K562 (cell line): ENCODE measurements around the gene PUS7L. TPM values are rescaled to one million over a fixed set of nuclear protein-coding genes. Genes with fewer than 3 reads are reported as not detected.

Source experiments
- CEBPG ChIP-seq, 3 experiments: fragments of 200-800 bp in 1 of 3; sonication (Bioruptor generic) in 1 of 3; sonication (generic) in 1 of 3; formaldehyde crosslinking in 1 of 3; IDR thresholded peaks in 2 of 3; conservative IDR thresholded peaks in 1 of 3; 2 replicates each; pipeline versions ENCODE4 v1.6.1 to v1.8.0; 2016 to 2022; ENCODE audit warnings: missing compliant biosample characterization in 2 of 3, missing genetic modification characterization in 2 of 3, mild to moderate bottlenecking in 1 of 3, missing genetic modification reagents in 1 of 3
- CHD4 ChIP-seq: fragments of 200-600 bp; sonication (generic); IDR thresholded peaks from 3 replicates; pipeline ENCODE4 v1.6.1; 2012; ENCODE audit warnings: low read depth, mild to moderate bottlenecking, mixed read lengths, low read length, inconsistent platforms; ENCODE audit not compliant: insufficient read depth, insufficient replicate concordance, poor library complexity, severe bottlenecking
- CREB3L1 ChIP-seq: fragments of 450-650 bp; IDR thresholded peaks from 2 replicates; pipeline ENCODE4 v1.6.1; 2014; ENCODE audit warnings: low read depth, mild to moderate bottlenecking, moderate library complexity, borderline replicate concordance
- CTCFL ChIP-seq: IDR thresholded peaks from 2 replicates; pipeline ENCODE4 v1.6.1; 2011; ENCODE audit warnings: borderline replicate concordance, low read depth, mild to moderate bottlenecking, moderate library complexity, low read length; ENCODE audit not compliant: insufficient read depth, poor library complexity, severe bottlenecking
- ESRRB ChIP-seq: fragments of 250-450 bp; sonication (Bioruptor Pico); IDR thresholded peaks from 2 replicates; pipeline ENCODE4 v1.5.0; 2020; ENCODE audit warnings: mild to moderate bottlenecking, moderate library complexity, borderline replicate concordance
- MECOM ChIP-seq: fragments of 250-450 bp; sonication (Bioruptor Pico); IDR thresholded peaks from 2 replicates; pipeline ENCODE4 v1.8.0; 2022; ENCODE audit warnings: inconsistent platforms
- MYNN ChIP-seq, 2 experiments: sonication (generic); formaldehyde crosslinking in 1 of 2; IDR thresholded peaks; 2 replicates each; pipeline versions ENCODE4 v1.5.0 to v1.6.1; 2016 to 2020; ENCODE audit warnings: antibody characterized with exemption in 1 of 2, missing genetic modification reagents in 1 of 2
- NFRKB ChIP-seq: fragments of 450-650 bp; IDR thresholded peaks from 2 replicates; pipeline ENCODE4 v1.6.1; 2016; ENCODE audit warnings: low read depth
- RFX5 ChIP-seq: IDR thresholded peaks from 2 replicates; pipeline ENCODE4 v1.6.1; 2011; ENCODE audit warnings: low read depth, mild to moderate bottlenecking, improper control_type of control experiment, low read length
- SNIP1 ChIP-seq: fragments of 450-650 bp; IDR thresholded peaks from 2 replicates; pipeline ENCODE4 v1.7.1; 2017; ENCODE audit warnings: low read depth, mild to moderate bottlenecking
- TSC22D4 ChIP-seq: fragments of 450-650 bp; IDR thresholded peaks from 2 replicates; pipeline ENCODE4 v1.6.1; 2016; ENCODE audit warnings: missing genetic modification characterization, missing biosample characterization, control low read depth
- ZBTB12 ChIP-seq: fragments of 250-450 bp; sonication (Bioruptor Pico); IDR thresholded peaks from 2 replicates; pipeline ENCODE4 v1.4.0; 2020
- ZBTB33 ChIP-seq: sonication (generic); formaldehyde crosslinking; IDR thresholded peaks from 2 replicates; pipeline ENCODE4 v1.8.1; 2023; ENCODE audit warnings: mild to moderate bottlenecking, missing genetic modification reagents
- ZEB2 ChIP-seq: fragments of 450-650 bp; IDR thresholded peaks from 2 replicates; pipeline ENCODE4 v1.6.1; 2016
- ZNF197 ChIP-seq: fragments of 200-800 bp; sonication (Bioruptor generic); IDR thresholded peaks from 2 replicates; pipeline ENCODE4 v1.6.1; 2016; ENCODE audit warnings: low read depth, missing genetic modification characterization, missing compliant biosample characterization
- ZNF395 ChIP-seq: fragments of 200-800 bp; sonication (Bioruptor generic); IDR thresholded peaks from 2 replicates; pipeline ENCODE4 v1.6.1; 2017; ENCODE audit warnings: missing genetic modification characterization, missing compliant biosample characterization
- ZNF583 ChIP-seq: fragments of 250-450 bp; sonication (Bioruptor Pico); IDR thresholded peaks from 2 replicates; pipeline ENCODE4 v1.4.0; 2020
- polyA plus RNA-seq, 8 experiments: library from polyadenylated mRNA; depleted of rRNA in 4 of 8; stranded (reverse) in 5 of 8; unstranded in 3 of 8; fragments of >200 nt; fragmentation: Nextera tagmentation in 2 of 8; fragmentation: Illumina TruSeq in 1 of 8; extraction: Ambion mirVana in 2 of 8; extraction: Trizol in 1 of 8; gene quantifications; 2 replicates each; pipeline versions ENCODE4 v1.2.1 to v1.2.3, GENCODE V29; 2011 to 2014; ENCODE audit warnings: inconsistent platforms in 1 of 8, missing spikeins in 1 of 8
- total RNA-seq, 7 experiments: library from RNA; depleted of rRNA in 6 of 7; stranded (reverse); fragments of >200 nt in 6 of 7; fragmentation: Illumina TruSeq in 2 of 7; extraction: Trizol in 2 of 7; gene quantifications; 2 replicates each; pipeline versions ENCODE4 v1.2.1 to v1.2.3, GENCODE V29; 2011 to 2021; ENCODE audit warnings: low replicate concordance in 1 of 7

Gene PUS7L
- total and polyA plus RNA-seq, 9 of the 15 experiments (the other 6 are each of a cell fraction or from before 2014, with no cell fraction given), result 10.8 to 53.3 (median 25.2) TPM

- peak; percentile 98 for TF ChIP-seq CTCFL
- TF ChIP-seq ZNF583 (CRISPR knock-in tag), result no peak
- no peak for TF ChIP-seq CHD4
- TF ChIP-seq MECOM, result no peak
- TF ChIP-seq TSC22D4, result no peak
- TF ChIP-seq ZBTB12 (CRISPR knock-in tag), result 0 out of 2 replicates have a peak, but pooled peaks have one; percentile 20
- 0 out of 2 replicates have a peak, but pooled peaks have one; percentile 21 for TF ChIP-seq ZNF395 (CRISPR knock-in tag)
- TF ChIP-seq SNIP1, result no peak
- TF ChIP-seq ZNF197, result no peak
- TF ChIP-seq ZEB2, result 0 out of 2 replicates have a peak, but pooled peaks have one; percentile 77
- TF ChIP-seq ZBTB33, result no peak
- peak; percentile 79 for TF ChIP-seq CREB3L1
- no peak for TF ChIP-seq RFX5
- no peak for TF ChIP-seq MYNN (IDR thresholded peaks at IDR 0.05)
- no peak for TF ChIP-seq MYNN (CRISPR knock-in tag; IDR thresholded peaks at IDR 0.05)
- TF ChIP-seq NFRKB, result no peak; the same call in 1 of the 2 replicates
- TF ChIP-seq CEBPG (CRISPR knock-in tag; IDR thresholded peaks at IDR 0.05), result peak; percentile 64
- 0 out of 4 replicates have a peak, but pooled peaks of 1 of the 2 experiments have one; percentile 10 for TF ChIP-seq CEBPG (tag; conservative IDR thresholded peaks at IDR 0.05 in 1 of 2, IDR thresholded peaks at IDR 0.05 in 1 of 2)
- no peak for TF ChIP-seq ESRRB (CRISPR knock-in tag)
These were observed at the start of gene PUS7L, which contains the start of gene IRAK4 (continued) for GRCh38 chr12:43758728-43759563.
